ENCODE measurements around the gene NACC2. TPM values are rescaled to one million over a fixed set of nuclear protein-coding genes. Genes with fewer than 3 reads are reported as not detected.

The NACC2 gene
- total RNA-seq, 2 experiments from 2014 or later = 6.0 to 6.2 TPM

- H3K36me3 Mint-ChIP-seq (ENCODE audit: low read depth) = no peaks in the 10 kb centered on the region
Observed at GRCh38 chr9:136060671-136061371, 34.3 kb downstream of the NACC2 start.

GRCh38 chr9:136059851-136060670 is 35.0 kb downstream of the NACC2 start:
- no peaks in the 10 kb centered on the region for H3K9me3 Mint-ChIP-seq
- intact Hi-C loops (cut with micrococcal nuclease) = no loop called here
- no peak overlapping the region for H3K27ac Mint-ChIP-seq
- no peak overlapping the region for H3K4me3 Mint-ChIP-seq
- ATAC-seq (no peak), DNase-seq (no peak)
- no peaks in the 10 kb centered on the region for H3K36me3 Mint-ChIP-seq (ENCODE audit: low read depth)
- H3K4me1 Mint-ChIP-seq (ENCODE audit: low read depth) = peaks cover 9% of the 10 kb centered on the region
- peaks cover 1% of the 10 kb centered on the region for H3K27me3 Mint-ChIP-seq
- POLR2A ChIA-PET = no interaction called here
- CTCF ChIA-PET = no interaction called here
- no peak for TF ChIP-seq CTCF (IDR thresholded peaks at IDR 0.05)

More at GRCh38 chr9:136060671-136061371, 34.3 kb downstream of the NACC2 start:
- Mint-ChIP-seq H3K4me3 (no peak overlapping the region), H3K4me1 (ENCODE audit: low read depth) (peaks cover 4% of the 10 kb centered on the region), H3K9me3 (no peaks in the 10 kb centered on the region), H3K27me3 (no peaks in the 10 kb centered on the region), H3K27ac (no peak overlapping the region)
- TF ChIP-seq CTCF (IDR thresholded peaks at IDR 0.05) = no peak
- ATAC-seq (no peak), DNase-seq (no peak)
- ChIA-PET POLR2A (no interaction called here), CTCF (no interaction called here)
- intact Hi-C loops (cut with micrococcal nuclease) = no loop called here

- peaks cover 9% of the 10 kb centered on the region for H3K4me1 Mint-ChIP-seq (ENCODE audit: low read depth)
- TF ChIP-seq CTCF (IDR thresholded peaks at IDR 0.05) = no peak
- intact Hi-C loops (cut with micrococcal nuclease) = no loop called here
- DNase-seq (no peak), ATAC-seq (no peak)
- no peak overlapping the region for H3K27ac Mint-ChIP-seq
- H3K36me3 Mint-ChIP-seq (ENCODE audit: low read depth) = no peaks in the 10 kb centered on the region
- H3K9me3 Mint-ChIP-seq = no peaks in the 10 kb centered on the region
- no peak overlapping the region for H3K4me3 Mint-ChIP-seq
- ChIA-PET POLR2A (no interaction called here), CTCF (no interaction called here)
- peaks cover 5% of the 10 kb centered on the region for H3K27me3 Mint-ChIP-seq
Observed at GRCh38 chr9:136059321-136059791, 35.7 kb downstream of the NACC2 start.

- ATAC-seq (no peak), DNase-seq (no peak)
- TF ChIP-seq CTCF (IDR thresholded peaks at IDR 0.05) = no peak
- Mint-ChIP-seq H3K27ac (no peak overlapping the region), H3K4me3 (no peak overlapping the region), H3K9me3 (no peaks in the 10 kb centered on the region), H3K27me3 (peaks cover 5% of the 10 kb centered on the region), H3K36me3 (ENCODE audit: low read depth) (no peaks in the 10 kb centered on the region), H3K4me1 (ENCODE audit: low read depth) (peaks cover 9% of the 10 kb centered on the region)
- CTCF ChIA-PET = no interaction called here
- intact Hi-C loops (cut with micrococcal nuclease) = no loop called here
- POLR2A ChIA-PET = no interaction called here
Observed at GRCh38 chr9:136058801-136059302, 36.2 kb downstream of the NACC2 start.

- Mint-ChIP-seq H3K36me3 (ENCODE audit: low read depth) (no peaks in the 10 kb centered on the region), H3K9me3 (no peaks in the 10 kb centered on the region), H3K27me3 (peaks cover 5% of the 10 kb centered on the region), H3K27ac (no peak overlapping the region), H3K4me3 (no peak overlapping the region), H3K4me1 (ENCODE audit: low read depth) (peaks cover 16% of the 10 kb centered on the region)
- ChIA-PET POLR2A (interaction anchor here (0.5 kb wide), 1 partner anchor 178 kb away, joined by 3 read pairs; no protein-coding TSS in a partner anchor), CTCF (no interaction called here)
- TF ChIP-seq CTCF (IDR thresholded peaks at IDR 0.05) = no peak
- intact Hi-C loops (cut with micrococcal nuclease) = no loop called here
- DNase-seq (no peak), ATAC-seq (no peak)
Observed at GRCh38 chr9:136058084-136058483, 37.0 kb downstream of the NACC2 start.

Measured in activated CD8-positive, alpha-beta T cell treated with anti-CD3 and anti-CD28 coated beads for 36 hours (primary cell).